GM21528 (cell line): Measurements from ENCODE around the gene SEMG1.

ENCODE experiments used
- ATAC-seq: cut with Tn5 transposase; IDR thresholded peaks from one replicate; pipeline ENCODE4 v1.9.1; 2021; ENCODE audit warnings: mild to moderate bottlenecking, moderate library complexity; ENCODE audit not compliant: unreplicated experiment, low FRiP score

The SEMG1 gene

DNA sequence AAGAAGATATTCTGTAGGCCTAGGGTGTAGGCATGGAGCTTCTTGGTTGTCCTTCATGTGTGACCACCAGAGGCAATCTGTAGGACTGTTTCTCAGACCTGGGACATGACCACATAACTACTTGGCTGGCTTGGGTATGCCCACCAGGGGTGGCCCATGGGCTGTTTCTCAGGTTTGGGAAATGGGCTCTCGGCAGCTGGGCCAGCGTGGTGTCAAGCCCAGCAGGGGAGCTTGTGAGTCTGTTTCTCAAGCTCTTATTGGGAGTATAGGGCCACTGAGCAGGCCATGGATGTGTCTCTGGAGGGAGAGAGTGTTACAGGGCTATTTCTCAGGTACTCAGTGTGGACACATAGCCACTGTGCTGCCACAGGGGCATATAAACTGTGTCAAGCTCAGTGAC lies 11.8 kb downstream of the SEMG1 start:
- no peak for ATAC-seq

DNA sequence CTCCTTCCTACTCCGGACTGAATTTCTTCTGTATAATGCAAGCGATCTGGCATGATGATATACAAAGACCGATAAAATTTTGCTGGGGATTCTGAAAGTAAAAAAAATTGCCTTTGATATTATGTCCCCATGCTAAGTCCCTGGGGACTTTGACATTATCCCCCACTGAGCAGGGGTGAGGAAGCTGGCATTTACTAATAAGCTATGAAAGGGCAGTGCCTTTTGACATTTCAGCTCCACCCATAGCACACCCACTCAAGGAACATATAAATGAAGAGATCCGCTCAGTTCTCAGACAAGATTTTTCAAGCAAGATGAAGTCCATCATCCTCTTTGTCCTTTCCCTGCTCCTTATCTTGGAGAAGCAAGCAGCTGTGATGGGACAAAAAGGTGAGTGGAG lies 14.2 kb downstream of the SEMG1 start, which contains the start of gene SEMG2:
SEMG2 (plus strand) TSS at position 298 of the 400 bp plus-strand sequence; CDS start at position 315, 17 bp downstream.
- no peak for ATAC-seq

DNA sequence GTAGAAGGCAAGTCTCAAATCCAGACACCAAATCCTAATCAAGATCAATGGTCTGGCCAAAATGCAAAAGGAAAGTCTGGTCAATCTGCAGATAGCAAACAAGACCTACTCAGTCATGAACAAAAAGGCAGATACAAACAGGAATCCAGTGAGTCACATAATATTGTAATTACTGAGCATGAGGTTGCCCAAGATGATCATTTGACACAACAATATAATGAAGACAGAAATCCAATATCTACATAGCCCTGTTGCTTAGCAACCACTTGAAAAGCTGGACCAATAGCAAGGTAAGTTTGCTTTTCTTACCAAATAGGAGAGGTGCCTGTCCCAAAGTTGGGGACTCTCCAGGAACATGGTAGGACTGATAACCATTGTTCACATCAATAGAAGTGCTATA lies 16.3 kb downstream of the SEMG1 start:
- ATAC-seq = no peak

DNA sequence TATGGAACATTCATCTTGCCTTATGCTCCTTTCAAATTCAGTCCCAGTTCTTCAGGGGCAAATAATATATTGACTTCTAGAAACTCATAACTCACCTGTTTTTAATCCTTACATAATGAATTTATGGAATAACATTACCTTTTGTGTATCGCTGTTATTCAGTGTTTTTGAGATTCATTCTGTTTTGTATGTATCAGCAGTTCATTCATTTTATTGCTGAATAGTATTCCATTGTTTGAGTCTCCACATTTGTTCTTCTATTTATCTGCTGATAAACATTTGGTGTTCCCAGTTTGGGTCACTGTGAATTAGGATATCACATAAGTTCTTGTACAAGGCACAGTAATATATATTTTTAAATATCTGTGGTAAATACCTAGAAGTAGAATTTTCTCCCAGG lies 19.5 kb downstream of the SEMG1 start:
- ATAC-seq = no peak

DNA sequence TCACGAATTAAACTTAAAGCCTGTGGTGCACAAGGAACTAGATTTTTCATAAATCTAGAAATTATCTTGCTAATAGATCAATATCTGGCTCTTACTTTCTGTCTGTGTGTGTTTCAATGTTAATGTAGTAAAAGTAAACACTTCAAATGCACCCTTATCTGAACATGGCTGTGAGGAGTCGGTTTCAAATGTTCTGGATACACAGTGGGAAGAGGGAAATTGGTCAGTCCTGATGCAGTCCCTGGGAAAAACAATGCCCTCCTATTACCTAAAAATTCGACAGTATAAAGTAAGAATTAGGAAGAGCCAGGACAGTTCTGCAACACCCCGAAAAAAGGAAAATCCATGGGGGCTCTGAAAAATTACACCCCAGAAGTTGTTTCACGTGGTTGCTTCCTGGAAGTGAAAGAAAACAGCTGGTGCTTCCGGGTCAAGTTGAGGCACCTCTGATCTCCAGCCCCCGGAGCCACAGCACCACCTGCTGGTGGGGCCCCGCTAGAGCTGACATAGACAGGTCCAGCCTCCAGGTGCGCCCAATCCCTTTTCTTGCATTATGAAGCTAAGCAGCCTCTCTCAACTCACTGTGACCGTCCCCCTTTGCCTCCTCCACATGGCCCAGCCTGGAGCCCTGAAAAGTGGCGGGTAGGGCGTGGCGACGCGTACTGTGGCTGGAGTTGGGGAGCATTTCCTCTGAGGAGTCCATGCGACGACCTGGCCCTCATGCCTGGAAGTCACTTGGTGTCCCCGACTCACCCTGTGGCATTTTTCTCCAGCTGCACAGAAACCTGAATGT lies 22.6 kb downstream of the SEMG1 start:
- no peak for ATAC-seq

DNA sequence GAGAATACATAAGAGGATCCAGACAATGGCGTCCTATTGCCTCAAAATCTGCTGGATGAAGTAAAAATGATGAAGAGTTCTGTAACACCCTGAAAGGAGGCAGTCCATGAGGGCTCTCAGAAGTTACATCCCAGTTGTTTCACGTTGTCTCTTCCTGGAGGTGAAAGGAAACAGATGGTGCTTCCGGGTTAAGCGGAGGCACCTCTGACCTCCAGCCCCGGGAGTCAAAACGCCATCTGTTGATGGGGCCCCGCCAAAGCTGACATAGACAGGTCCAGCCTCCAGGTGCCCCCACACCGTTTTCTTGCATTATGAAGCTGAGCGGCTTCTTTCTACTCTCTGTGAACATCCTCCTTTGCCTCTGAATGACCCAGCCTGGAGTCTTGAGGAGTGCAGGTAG lies 23.8 kb downstream of the SEMG1 start:
- ATAC-seq = no peak

DNA sequence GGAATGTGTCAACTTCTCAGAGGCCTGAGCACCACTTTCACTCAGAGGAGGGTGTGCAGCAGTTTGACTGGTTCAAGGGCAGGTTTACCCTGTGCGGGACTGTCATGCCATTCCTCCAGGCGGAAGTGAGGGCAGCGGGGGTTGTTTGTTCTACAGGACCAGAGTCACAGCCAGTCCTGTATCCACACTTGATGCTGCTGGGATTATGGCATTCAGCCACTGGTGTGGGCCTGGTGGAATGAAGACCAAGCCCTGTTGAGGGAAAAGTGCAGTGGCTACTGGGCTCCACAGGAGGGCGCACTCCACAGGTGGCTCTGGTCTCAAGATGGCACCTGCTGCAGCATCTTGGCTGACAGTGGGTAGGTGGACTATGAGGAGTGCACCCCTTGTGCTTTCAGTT lies 29.2 kb downstream of the SEMG1 start:
- ATAC-seq = no peak

DNA sequence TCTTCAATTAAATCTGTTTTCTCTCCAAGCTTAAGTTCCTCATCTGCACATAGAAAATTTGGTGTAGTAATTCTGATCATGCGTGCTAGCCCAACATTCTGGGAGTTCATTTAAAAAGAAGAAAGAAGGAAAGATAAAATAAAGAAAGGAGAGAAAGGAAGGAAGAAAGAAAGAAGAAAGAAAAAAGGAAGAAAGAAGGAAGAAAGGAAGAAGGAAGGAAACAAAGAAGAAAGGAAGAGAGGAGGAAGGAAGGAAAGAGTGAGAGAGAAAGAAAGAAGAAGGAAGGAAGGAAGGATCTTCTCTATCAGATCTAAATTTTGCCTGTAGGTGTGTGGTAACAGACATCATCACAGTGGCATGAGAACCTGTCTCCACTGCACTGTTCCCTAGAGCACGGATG lies 31.3 kb downstream of the SEMG1 start:
- no peak for ATAC-seq

DNA sequence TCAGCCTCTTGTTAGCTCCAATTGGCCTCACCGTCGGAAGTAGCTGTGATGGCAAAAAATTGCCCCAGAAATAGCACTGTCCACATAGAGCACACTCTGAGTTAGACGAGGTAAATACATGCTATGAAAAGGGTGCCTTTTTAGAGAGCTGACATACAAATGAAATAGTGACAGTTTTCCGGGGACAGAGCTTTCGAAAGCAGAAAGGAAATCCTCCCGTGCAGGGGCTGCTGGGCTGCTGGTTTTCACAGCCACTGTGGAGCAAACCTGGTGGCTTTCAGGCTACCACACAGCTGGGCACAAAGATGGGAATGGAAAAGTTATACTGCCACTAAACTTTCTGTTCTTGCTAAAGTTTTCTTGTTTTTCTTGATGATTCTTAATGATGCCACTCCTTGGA lies 39.3 kb downstream of the SEMG1 start:
- ATAC-seq = no peak

DNA sequence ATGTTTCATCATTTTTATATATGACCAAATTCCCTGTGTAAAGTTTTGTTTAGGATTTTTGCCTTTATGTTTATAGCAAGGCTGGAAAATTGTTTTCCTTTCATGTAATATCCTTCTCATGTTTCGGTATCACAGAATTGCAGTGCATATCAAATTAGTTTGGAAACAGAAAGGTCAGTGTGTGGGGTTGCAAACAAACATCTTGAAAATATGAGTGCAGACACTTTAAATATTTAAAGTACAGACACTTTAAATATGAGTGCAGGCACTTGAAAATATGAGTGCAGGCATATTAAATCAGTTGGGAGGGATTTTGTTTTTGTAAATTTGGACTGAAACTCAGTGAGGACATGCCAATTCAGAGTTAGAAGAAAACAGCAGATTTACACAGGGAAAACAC lies 41.0 kb downstream of the SEMG1 start:
- ATAC-seq = no peak

DNA sequence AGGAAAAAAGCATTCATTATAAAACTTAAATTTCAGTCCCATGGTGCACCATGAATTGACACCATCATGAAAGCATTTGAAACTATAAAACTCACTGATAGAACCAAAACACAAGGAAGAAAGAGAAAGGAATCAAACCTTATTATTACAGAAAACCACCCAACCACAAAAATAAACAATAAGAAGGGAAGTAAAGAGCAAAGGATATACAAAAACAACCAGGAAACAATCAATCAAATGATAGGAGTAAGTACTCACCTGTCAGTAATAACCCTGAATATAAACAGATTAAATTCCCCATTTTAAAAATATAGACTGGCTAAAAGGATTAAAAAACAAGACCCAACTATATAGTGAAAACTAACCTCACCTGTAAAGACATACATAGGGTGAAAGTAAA lies 41.8 kb downstream of the SEMG1 start:
- no peak for ATAC-seq

DNA sequence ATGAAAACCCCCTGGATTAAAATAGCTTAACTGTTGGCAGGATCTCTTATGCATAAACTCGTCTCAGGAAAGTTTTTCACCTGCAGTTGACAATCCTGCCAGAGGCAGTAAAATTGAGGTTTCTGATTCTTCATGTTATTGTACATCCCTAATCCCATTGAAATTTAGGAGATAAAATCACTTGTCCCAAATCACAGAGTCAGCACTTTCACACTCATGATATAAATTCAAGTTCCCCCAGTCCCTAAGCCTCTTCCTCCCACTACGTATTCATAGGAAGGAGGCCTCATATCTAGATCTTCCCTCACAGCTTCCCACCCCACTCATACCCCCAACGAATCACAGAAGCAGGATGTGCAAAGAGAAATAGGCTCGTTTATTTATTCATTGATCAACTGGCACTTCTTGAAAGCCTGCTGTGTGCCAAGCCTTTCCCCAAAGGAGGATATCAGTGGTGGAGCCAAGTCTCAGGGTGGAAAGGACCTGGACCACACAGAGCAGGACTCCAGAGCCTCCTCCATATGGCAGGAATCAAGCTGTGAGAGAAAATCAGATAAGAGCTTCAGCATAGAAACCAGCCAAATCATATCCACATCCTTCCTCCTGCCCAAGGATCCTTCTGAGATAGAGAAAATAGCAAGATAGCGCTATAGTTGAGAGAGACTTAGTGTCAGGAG lies 45.2 kb downstream of the SEMG1 start:
- ATAC-seq = no peak

DNA sequence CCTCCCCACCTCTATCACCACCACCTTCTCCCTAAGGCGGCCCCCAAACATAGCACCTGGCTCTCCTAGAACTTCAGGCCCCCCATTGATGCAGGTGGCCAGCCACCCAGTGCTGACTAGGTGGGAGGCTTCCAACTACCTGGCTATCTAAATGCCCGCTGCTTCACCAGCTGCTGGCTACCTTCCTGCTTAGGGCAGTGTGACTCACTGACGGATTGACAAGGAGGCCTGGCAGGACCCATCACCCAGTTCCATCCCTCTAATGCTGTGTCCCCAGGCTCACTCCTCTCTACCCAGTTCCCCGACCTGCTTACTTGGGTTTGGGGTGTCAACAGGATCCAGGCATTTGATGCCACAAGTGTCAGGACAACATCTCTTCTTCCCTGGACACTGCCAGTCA lies 46.4 kb downstream of the SEMG1 start:
- no peak for ATAC-seq

DNA sequence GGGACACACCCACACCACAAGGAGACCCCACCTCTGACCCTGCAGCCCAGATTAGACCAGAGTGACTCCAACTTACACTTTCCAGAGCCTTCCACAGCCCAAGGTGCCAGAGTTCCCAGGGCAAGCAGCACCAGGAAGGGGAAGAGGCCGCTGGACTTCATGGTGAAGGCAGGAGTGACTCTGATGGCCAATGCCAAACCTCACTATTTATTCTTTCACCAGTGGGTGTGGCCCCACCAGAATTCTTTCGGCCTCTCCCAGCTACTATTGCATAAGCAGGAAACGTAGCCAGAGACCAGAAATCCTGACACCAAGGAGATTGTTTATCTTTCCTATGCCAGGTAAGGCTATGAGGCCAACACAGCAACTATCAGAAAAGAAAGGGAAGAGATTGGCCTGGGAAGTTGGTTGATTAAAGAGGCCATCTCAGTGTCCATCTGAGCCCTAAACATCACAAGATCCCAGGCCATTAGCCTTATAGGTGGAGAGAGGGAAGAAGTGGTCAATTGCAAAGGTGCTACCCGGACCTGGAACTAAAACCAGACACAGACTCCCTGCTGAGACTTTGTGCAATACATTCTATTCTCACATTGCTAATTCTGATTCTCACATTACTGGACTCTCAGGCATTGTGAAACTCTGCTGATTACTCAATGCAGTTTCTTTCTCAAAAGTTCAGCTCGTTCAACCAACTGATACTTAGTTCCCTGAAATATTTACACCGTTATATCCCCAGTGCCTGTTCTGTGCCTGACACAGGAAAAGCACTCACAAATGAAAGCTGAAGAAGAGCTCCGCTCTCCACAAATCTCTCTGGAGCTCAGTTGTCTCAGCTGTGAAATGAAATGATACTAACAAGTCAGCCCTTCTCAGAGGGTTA lies 47.8 kb downstream of the SEMG1 start, which contains the start of gene SLPI:
SLPI (minus strand) TSS at position 182 of the 880 bp plus-strand sequence; CDS start at position 161, 21 bp downstream.
- ATAC-seq = no peak

DNA sequence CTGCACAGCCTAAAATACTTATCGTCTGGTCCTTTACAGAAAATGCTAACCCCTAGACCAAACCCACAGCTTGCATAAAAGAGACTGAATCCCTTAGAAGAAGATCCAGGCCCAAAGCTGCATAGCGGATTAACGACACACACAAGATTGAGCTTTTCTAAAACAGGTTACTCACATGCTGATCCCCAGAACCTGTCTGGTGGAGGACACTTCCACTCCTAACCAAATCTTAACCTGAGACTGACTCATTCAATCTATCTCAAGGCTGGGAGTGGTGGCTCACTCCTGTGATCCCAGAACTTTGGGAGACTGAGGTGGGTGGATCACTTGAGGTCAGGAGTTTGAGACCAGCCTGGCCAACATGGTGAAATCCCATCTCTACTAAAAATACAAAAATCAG lies 50.3 kb downstream of the SEMG1 start:
- ATAC-seq = no peak

DNA sequence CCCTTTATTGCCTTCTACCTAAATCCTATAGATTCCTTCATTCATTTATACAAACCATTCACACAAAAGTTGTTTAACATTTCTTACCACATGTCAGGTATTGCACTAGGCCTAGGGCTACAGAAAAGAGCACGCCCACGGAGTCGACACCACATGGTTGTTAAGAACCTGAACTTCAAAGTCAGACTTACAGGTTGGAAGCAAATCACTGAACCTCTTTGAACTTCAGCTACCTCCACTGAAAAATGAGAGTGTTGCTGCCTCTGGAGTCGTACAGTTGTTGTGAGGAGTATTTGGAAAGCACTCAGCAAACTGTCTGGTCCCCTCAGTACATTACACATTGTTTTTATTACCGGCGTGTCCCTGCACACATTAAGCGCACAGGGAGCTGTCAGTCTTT lies 50.9 kb downstream of the SEMG1 start:
- ATAC-seq = no peak

DNA sequence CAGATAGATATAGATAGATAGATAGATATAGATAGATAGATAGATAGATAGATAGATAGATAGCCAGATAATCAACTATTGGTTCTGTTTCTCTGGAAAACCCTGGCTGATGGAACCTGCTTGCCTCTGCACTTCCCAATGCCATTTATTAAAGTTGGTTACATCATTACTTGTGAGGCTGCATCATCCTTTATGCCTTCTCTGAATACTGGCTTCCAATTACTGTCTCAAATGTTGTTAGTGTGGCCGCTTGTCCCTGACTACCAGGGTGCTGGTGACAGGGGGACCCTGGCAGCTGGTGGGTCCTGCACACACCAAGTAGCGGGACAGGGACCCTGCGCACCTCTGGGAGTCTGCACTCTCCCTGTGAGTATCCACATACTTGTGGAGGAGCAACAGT lies 51.4 kb downstream of the SEMG1 start:
- ATAC-seq = no peak

DNA sequence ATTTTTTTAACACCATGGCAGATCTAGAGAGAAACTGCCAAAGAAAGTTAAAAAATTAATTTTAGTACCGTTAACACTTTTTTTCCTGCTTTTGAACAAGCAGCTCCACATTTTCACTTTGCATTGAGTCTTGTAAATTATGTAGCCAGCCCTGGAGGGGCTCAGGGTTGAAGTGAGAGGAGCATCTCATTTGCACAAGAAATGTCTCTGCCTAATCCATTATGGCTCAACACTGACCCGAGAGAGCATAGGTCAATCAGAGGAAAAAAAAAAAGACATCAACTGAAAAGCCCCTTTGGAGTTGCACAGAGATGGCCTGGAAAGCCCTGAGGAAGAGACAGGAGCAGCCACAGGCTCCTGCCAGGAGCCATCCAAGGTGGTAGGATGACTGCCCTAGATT lies 51.8 kb downstream of the SEMG1 start:
- ATAC-seq = no peak
